DOHH2 (cell line): ENCODE data around the gene KCNK1.

Source experiments
- EZH2phosphoT487 ChIP-seq: fragments of 200-600 bp; sonication (generic); IDR thresholded peaks from 2 replicates; pipeline ENCODE4 v1.6.1; 2017; ENCODE audit warnings: borderline replicate concordance, mild to moderate bottlenecking, antibody characterized with exemption, low read length, moderate library complexity, mixed read lengths
- TF ChIP-seq, protein P1 (sequence below): fragments of 200-600 bp; sonication (generic); IDR thresholded peaks from one replicate; pipeline ENCODE4 v1.5.1; 2014; ENCODE audit warnings: antibody characterized with exemption, mild to moderate bottlenecking, low read depth, low read length; ENCODE audit not compliant: poor library complexity, severe bottlenecking

DNA sequence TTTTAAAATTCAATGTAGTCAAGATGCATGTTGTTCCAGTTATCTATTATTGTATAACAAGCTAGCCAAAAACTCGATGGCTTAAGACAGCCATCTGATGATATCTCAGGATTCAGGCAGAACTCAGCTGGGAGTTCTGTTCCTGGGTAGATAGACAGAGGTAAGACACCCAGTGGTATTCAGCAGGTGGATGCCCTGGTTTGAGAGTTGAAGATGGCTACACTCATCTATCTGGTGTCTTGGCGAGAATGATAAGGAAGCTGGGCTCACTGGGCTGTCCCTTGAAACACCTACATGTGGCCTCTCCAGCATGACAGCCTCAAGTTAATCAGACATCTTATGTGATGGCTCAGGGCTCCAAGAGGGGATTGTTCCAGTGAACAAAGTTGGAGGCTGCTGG lies 3.3 kb upstream of the KCNK1 start:
- TF ChIP-seq, protein P1, sequence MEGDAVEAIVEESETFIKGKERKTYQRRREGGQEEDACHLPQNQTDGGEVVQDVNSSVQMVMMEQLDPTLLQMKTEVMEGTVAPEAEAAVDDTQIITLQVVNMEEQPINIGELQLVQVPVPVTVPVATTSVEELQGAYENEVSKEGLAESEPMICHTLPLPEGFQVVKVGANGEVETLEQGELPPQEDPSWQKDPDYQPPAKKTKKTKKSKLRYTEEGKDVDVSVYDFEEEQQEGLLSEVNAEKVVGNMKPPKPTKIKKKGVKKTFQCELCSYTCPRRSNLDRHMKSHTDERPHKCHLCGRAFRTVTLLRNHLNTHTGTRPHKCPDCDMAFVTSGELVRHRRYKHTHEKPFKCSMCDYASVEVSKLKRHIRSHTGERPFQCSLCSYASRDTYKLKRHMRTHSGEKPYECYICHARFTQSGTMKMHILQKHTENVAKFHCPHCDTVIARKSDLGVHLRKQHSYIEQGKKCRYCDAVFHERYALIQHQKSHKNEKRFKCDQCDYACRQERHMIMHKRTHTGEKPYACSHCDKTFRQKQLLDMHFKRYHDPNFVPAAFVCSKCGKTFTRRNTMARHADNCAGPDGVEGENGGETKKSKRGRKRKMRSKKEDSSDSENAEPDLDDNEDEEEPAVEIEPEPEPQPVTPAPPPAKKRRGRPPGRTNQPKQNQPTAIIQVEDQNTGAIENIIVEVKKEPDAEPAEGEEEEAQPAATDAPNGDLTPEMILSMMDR, result no peak
- no peak for TF ChIP-seq EZH2phosphoT487
